Measurements from ENCODE around the gene CALR.
"Not testable (repeated sequence)": the region's sequence is repeated elsewhere in the genome, so short reads cannot be mapped to it uniquely, and the experiment has no call there.

CALR gene

GRCh38 chr19:12933287-12934072 is 4.9 kb upstream of the CALR start, which contains the start of gene FARSA:
FARSA (minus strand) TSS chr19:12933711; CDS start chr19:12933696, 15 bp downstream.
- DNase-seq (ENCODE audit: low read depth in 2 of 2), result peak; percentile 84 to 88

DNA sequence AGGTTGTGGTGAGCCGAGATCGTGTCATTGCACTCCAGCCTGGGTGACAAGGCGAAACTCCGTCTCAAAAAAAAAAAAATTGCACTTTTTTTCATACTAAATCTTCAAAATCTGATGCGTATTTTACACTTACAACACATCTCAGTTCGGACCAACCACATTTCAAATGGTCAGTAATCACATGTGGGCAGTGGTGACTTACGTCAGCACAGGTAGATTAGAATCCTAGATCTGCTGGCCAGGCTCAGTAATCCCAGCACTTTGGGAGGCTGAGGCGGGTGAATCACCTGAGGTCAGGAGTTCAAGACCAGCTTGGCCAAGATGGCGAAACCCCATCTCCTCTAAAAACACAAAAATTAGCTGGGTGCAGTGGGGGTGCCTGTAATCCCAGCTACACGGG is 3.3 kb upstream of the CALR start:
- no peak for DNase-seq (ENCODE audit: low read depth in 2 of 2)

DNA sequence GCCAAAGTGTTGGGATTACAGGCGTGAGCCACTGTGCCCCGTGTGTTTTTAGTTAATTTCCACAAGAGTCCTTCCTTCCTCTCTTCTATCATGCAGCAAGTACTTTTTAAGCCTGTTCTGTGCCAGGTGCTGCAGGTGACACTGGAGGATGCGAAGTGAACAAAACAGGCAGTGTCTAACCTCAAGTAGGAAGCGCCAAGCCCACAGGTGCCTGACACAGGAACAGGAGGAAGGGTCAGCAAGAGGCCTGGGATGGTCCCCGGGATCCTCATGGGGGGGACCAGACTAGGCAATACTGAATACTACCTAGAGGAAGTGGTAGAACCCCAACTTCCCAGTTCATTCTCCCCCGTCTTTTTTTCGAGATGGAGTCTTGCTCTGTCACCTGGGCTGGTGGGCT is 1.8 kb upstream of the CALR start:
- no peak for DNase-seq (ENCODE audit: low read depth in 2 of 2)

GRCh38 chr19:12937093-12937926 is 1.1 kb upstream of the CALR start:
- no peak for DNase-seq (ENCODE audit: low read depth in 2 of 2)

- no peak for DNase-seq (ENCODE audit: low read depth in 2 of 2)
Measured at GRCh38 chr19:12938779-12939601, 581 bp downstream of the CALR start.

DNA sequence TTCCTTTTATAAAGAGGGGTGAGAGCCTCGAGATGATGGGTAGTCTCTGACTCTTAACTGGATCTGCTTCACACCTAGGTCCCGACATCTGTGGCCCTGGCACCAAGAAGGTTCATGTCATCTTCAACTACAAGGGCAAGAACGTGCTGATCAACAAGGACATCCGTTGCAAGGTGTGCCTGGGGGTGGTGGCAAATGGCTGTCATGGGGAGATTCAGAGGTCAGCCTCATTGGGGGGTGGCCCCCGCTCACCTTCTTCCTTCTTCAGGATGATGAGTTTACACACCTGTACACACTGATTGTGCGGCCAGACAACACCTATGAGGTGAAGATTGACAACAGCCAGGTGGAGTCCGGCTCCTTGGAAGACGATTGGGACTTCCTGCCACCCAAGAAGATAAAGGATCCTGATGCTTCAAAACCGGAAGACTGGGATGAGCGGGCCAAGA is 1.6 kb downstream of the CALR start:
- no peak for DNase-seq (ENCODE audit: low read depth in 2 of 2)

DNA sequence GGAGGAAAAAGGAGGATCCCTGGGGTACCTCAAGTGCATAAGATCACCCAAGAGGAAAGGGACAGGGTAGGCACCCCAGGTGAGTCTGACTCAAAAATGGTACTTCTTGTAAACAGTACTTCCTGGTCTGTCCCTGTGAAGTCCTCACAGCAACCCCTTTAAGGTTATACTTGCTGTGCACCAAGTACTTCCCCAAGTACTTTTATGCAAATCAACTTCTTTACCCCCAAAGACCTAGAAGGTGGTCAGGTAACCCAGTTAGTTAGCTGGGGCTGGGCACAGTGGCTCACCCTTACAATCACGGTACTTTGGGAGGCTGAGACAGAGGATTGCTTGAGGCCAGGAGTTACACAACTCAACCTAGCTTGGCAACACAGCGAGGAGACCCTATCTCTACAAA is 2.5 kb downstream of the CALR start:
- DNase-seq (ENCODE audit: low read depth in 2 of 2), result no peak

GRCh38 chr19:12943437-12944044 is 5.1 kb downstream of the CALR start:
- DNase-seq (ENCODE audit: low read depth in 2 of 2), result no peak

- no peak for DNase-seq (ENCODE audit: low read depth in 2 of 2)
Measured at GRCh38 chr19:12944104-12944674, 5.8 kb downstream of the CALR start.

- DNase-seq (ENCODE audit: low read depth in 2 of 2), result peak; percentile 97 to 98
Measured at GRCh38 chr19:12945479-12946091, 7.2 kb downstream of the CALR start, which contains the start of gene RAD23A. RAD23A (plus strand) TSS chr19:12945862; CDS start chr19:12945949, 87 bp downstream.

DNA sequence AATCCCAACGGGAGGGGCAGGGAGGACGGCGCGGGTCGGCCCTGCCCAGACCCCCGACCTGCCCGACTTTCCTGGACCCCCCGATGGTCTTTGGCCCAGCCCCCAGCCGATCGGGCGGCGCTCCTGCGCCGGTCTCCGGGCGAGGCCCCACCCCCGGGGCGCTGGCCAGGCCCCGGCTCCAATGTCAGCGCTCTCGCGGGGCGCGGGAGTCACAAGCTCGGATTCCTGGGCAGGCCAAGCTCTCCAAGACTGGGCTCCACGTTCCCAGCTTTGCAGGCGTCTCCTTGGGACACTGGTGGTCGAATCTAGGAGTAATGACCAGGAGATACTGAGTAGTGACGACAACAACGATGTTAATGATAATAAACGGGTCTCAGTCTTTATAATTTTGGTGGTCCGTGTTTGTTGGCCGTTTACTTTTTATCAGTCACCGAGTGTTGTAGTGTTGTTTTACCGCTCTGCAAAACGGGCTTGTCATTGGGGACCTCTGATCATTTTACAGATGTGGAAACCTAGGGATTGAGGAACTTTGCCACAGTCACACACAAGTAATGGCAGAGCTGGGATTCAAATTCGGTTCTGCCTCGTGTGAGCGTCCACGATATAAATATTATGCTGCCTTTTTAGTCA is 7.8 kb downstream of the CALR start:
- DNase-seq (ENCODE audit: low read depth in 2 of 2), result peak; percentile 31 to 36

DNA sequence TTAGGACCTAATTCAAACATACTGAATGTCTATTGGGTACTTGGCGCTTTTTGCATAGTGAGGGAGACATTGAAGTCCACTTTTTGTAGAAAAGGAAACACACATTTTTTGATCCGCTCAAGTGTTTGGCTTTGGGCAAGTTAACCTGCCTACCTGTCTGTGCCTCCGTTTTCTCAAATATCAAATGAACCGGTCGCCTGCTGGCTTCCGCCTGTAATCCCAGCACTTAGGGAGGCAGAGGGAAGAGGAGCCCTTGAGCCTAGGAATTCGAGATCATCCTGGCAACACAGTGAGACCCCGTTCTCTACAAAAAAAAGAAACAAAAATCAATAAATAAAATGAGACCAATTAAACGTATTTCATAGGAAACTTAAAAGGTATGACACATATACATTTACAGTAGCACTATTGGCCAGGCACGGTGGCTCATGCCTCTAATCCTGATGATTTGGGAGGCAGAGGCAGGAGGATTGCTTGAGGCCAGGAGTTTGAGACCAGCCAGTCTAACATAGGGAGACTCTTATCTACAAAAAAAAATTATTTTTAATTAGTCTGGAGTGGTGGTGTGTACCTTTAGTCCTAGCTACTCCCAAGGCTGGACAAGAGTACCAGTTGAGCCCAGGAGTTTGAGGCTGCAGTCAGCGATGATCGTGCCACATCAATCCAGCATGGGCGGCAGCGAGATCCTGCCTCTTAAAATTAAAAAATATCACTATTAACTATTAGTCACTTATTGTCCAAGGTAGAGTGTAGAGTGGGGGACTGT is 8.5 kb downstream of the CALR start:
- DNase-seq (ENCODE audit: low read depth in 2 of 2), result no peak

GRCh38 chr19:12947702-12948611 is 9.5 kb downstream of the CALR start:
- no peak for DNase-seq (ENCODE audit: low read depth in 2 of 2)

- DNase-seq (ENCODE audit: low read depth in 2 of 2), result no peak
Measured at GRCh38 chr19:12948612-12949362, 10.4 kb downstream of the CALR start.

DNA sequence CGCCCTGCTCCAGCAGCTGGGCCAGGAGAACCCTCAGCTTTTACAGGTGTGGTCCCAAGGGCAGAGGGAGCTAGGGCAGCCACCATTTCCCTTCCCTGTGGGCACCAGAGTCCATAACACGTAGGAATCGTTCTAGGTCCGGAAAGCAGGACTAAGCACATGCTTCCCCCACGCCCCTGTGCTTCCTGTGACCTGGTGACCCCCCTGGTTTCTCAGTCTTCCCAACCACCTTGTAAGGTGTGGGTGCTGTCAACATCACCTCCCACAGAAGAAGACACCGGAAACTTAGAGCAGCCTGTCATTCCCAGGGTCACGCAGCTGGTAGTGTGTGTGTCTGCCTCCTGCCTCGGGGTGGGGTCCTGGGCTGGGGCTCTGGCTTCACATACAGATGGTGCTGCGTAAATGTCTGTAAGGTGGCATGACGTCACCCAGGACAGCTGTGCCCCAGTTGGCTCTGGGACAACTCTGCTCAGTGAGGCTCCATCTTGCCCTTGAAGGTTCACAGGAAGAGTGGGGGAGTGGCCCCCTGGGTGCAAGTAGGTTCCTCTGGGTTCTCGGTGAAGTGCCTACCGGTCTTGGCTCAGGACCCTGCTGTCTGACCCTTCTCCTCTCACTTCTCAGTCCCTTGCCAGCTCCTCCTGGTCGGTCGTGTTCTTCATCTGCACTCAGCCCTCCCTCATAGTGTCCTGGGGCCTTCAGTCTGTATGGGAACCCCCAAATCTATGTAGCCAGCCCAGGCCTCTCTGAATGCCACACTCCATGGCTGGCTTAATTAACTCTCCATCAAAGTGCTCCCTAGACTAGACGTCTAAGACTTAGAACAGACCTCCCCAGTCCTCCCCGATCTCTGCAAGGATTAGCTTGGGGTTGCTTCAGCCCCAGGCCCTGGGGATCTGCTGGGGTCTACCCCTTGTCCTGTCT is 11.2 kb downstream of the CALR start:
- no peak for DNase-seq (ENCODE audit: low read depth in 2 of 2)

DNA sequence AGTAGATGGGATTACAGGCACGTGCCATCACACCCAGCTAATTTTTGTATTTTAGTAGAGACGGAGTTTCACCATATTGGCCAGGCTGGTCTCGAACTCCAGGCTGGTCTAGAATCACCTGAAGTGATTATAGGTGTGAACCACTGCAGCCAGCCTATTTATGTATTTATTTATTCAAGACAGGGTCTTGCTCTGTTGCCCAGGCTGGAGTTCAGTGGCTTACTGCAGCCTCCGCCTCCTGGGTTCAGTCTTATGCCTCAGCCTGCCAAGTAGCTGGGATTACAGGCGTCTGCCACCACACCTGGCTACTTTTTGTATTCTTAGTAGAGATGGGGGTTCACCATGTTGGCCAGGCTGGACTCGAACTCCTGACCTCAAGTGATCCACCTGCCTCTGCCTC is 13.6 kb downstream of the CALR start:
- DNase-seq (ENCODE audit: low read depth in 2 of 2), result not testable (repeated sequence)
